ENCODE results near the gene DTNA.
"Not testable (repeated sequence)": the region's sequence is repeated elsewhere in the genome, so short reads cannot be mapped to it uniquely, and the experiment has no call there.

DTNA gene

GRCh38 chr18:34730774-34731173 lies 20.7 kb downstream of the DTNA start:
- in situ Hi-C loops (cut with MboI; ENCODE audit: low sequenced_read_pairs): no loop called here
- Histone ChIP-seq H3K4me1 (peaks cover 4% of the 10 kb centered on the region), H3K27me3 (ENCODE audit: low read depth) (no peaks in the 10 kb centered on the region), H3K4me3 (no peak overlapping the region), H3K36me3 (replicated peaks) (no peaks in the 10 kb centered on the region), H3K9me3 (no peaks in the 10 kb centered on the region; the same call in 1 of the 2 replicates)
- DNase-seq (ENCODE audit: low spot score in 2 of 2): no peak

GRCh38 chr18:34734056-34734455 lies 24.0 kb downstream of the DTNA start:
- H3K4me1 ChIP-seq: peaks cover 22% of the 10 kb centered on the region
- H3K36me3 ChIP-seq (replicated peaks): no peaks in the 10 kb centered on the region
- H3K27me3 ChIP-seq (ENCODE audit: low read depth): no peaks in the 10 kb centered on the region
- no peaks in the 10 kb centered on the region for H3K9me3 ChIP-seq
- no peak overlapping the region for H3K4me3 ChIP-seq
- no peak for DNase-seq (ENCODE audit: low spot score in 2 of 2)
- in situ Hi-C loops (cut with MboI; ENCODE audit: low sequenced_read_pairs): no loop called here

- H3K4me3 ChIP-seq; H3K27me3 ChIP-seq (ENCODE audit: low read depth); DNase-seq (ENCODE audit: low spot score in 2 of 2); H3K36me3 ChIP-seq (replicated peaks); H3K9me3 ChIP-seq; in situ Hi-C loops (cut with MboI; ENCODE audit: low sequenced_read_pairs): not testable (repeated sequence)
- H3K4me1 ChIP-seq: peaks cover 26% of the 10 kb centered on the region
Measured at GRCh38 chr18:34734526-34734925, 24.4 kb downstream of the DTNA start.

GRCh38 chr18:34738175-34738894 lies 28.2 kb downstream of the DTNA start:
- Histone ChIP-seq H3K36me3 (replicated peaks) (no peaks in the 10 kb centered on the region), H3K9me3 (no peaks in the 10 kb centered on the region), H3K27me3 (ENCODE audit: low read depth) (no peaks in the 10 kb centered on the region), H3K4me3 (no peak overlapping the region), H3K4me1 (peaks cover 28% of the 10 kb centered on the region)
- peak; percentile 72 to 84 for DNase-seq (ENCODE audit: low spot score in 2 of 2)
- in situ Hi-C loops (cut with MboI; ENCODE audit: low sequenced_read_pairs): no loop called here

- no peak for DNase-seq (ENCODE audit: low spot score in 2 of 2)
- in situ Hi-C loops (cut with MboI; ENCODE audit: low sequenced_read_pairs): no loop called here
- no peaks in the 10 kb centered on the region for H3K27me3 ChIP-seq (ENCODE audit: low read depth)
- H3K4me1 ChIP-seq: peaks cover 28% of the 10 kb centered on the region
- no peaks in the 10 kb centered on the region for H3K36me3 ChIP-seq (replicated peaks)
- H3K4me3 ChIP-seq: no peak overlapping the region
- no peaks in the 10 kb centered on the region for H3K9me3 ChIP-seq
Measured at GRCh38 chr18:34740101-34740500, 30.0 kb downstream of the DTNA start.

- H3K36me3 ChIP-seq (replicated peaks): no peaks in the 10 kb centered on the region
- in situ Hi-C loops (cut with MboI; ENCODE audit: low sequenced_read_pairs): no loop called here
- H3K9me3 ChIP-seq: no peaks in the 10 kb centered on the region
- no peak overlapping the region for H3K4me3 ChIP-seq
- no peak for DNase-seq (ENCODE audit: low spot score in 2 of 2)
- H3K4me1 ChIP-seq: peaks cover 28% of the 10 kb centered on the region
- H3K27me3 ChIP-seq (ENCODE audit: low read depth): no peaks in the 10 kb centered on the region
Measured at GRCh38 chr18:34740724-34741123, 30.6 kb downstream of the DTNA start.

GRCh38 chr18:34741401-34741800 lies 31.3 kb downstream of the DTNA start:
- in situ Hi-C loops (cut with MboI; ENCODE audit: low sequenced_read_pairs): no loop called here

GRCh38 chr18:34742891-34743341 lies 32.8 kb downstream of the DTNA start:
- Histone ChIP-seq H3K36me3 (replicated peaks) (no peaks in the 10 kb centered on the region), H3K27me3 (ENCODE audit: low read depth) (no peaks in the 10 kb centered on the region), H3K9me3 (no peaks in the 10 kb centered on the region), H3K4me1 (peaks cover 21% of the 10 kb centered on the region), H3K4me3 (no peak overlapping the region)
- no peak for DNase-seq (ENCODE audit: low spot score in 2 of 2)
- in situ Hi-C loops (cut with MboI; ENCODE audit: low sequenced_read_pairs): no loop called here

More at GRCh38 chr18:34741401-34741800, 31.3 kb downstream of the DTNA start:
- no peak for DNase-seq (ENCODE audit: low spot score in 2 of 2)
- peaks cover 28% of the 10 kb centered on the region for H3K4me1 ChIP-seq
- H3K36me3 ChIP-seq (replicated peaks): no peaks in the 10 kb centered on the region
- no peaks in the 10 kb centered on the region for H3K27me3 ChIP-seq (ENCODE audit: low read depth)
- H3K9me3 ChIP-seq: no peaks in the 10 kb centered on the region
- no peak overlapping the region for H3K4me3 ChIP-seq

GRCh38 chr18:34744569-34744968 lies 34.5 kb downstream of the DTNA start:
- Histone ChIP-seq H3K4me3 (no peak overlapping the region), H3K9me3 (no peaks in the 10 kb centered on the region), H3K36me3 (replicated peaks) (no peaks in the 10 kb centered on the region), H3K4me1 (peaks cover 4% of the 10 kb centered on the region), H3K27me3 (ENCODE audit: low read depth) (no peaks in the 10 kb centered on the region)
- in situ Hi-C loops (cut with MboI; ENCODE audit: low sequenced_read_pairs): no loop called here
- no peak for DNase-seq (ENCODE audit: low spot score in 2 of 2)

- H3K4me1 ChIP-seq: no peaks in the 10 kb centered on the region
- H3K9me3 ChIP-seq: no peaks in the 10 kb centered on the region
- DNase-seq (ENCODE audit: low spot score in 2 of 2): no peak
- H3K4me3 ChIP-seq: no peak overlapping the region
- no peaks in the 10 kb centered on the region for H3K36me3 ChIP-seq (replicated peaks)
- no peaks in the 10 kb centered on the region for H3K27me3 ChIP-seq (ENCODE audit: low read depth)
- in situ Hi-C loops (cut with MboI; ENCODE audit: low sequenced_read_pairs): no loop called here
Measured at GRCh38 chr18:34746614-34747013, 36.5 kb downstream of the DTNA start.

- Histone ChIP-seq H3K9me3 (no peaks in the 10 kb centered on the region), H3K27me3 (ENCODE audit: low read depth) (no peaks in the 10 kb centered on the region), H3K4me3 (no peak overlapping the region), H3K36me3 (replicated peaks) (no peaks in the 10 kb centered on the region), H3K4me1 (no peaks in the 10 kb centered on the region)
- in situ Hi-C loops (cut with MboI; ENCODE audit: low sequenced_read_pairs): no loop called here
- no peak for DNase-seq (ENCODE audit: low spot score in 2 of 2)
Measured at GRCh38 chr18:34749721-34750120, 39.6 kb downstream of the DTNA start.

GRCh38 chr18:34752056-34752455 lies 42.0 kb downstream of the DTNA start:
- Histone ChIP-seq H3K4me3 (no peak overlapping the region), H3K36me3 (replicated peaks) (no peaks in the 10 kb centered on the region), H3K27me3 (ENCODE audit: low read depth) (no peaks in the 10 kb centered on the region), H3K9me3 (no peaks in the 10 kb centered on the region), H3K4me1 (no peaks in the 10 kb centered on the region)
- no peak for DNase-seq (ENCODE audit: low spot score in 2 of 2)
- in situ Hi-C loops (cut with MboI; ENCODE audit: low sequenced_read_pairs): no loop called here

- no peaks in the 10 kb centered on the region for H3K27me3 ChIP-seq (ENCODE audit: low read depth)
- no peak for DNase-seq (ENCODE audit: low spot score in 2 of 2)
- H3K4me1 ChIP-seq: peaks cover 3% of the 10 kb centered on the region
- H3K36me3 ChIP-seq (replicated peaks): no peaks in the 10 kb centered on the region
- in situ Hi-C loops (cut with MboI; ENCODE audit: low sequenced_read_pairs): no loop called here
- no peak overlapping the region for H3K4me3 ChIP-seq
- no peaks in the 10 kb centered on the region for H3K9me3 ChIP-seq
Measured at GRCh38 chr18:34754300-34754699, 44.2 kb downstream of the DTNA start.

- in situ Hi-C loops (cut with MboI; ENCODE audit: low sequenced_read_pairs): no loop called here
- H3K36me3 ChIP-seq (replicated peaks): no peaks in the 10 kb centered on the region
- H3K9me3 ChIP-seq: no peaks in the 10 kb centered on the region
- peaks cover 3% of the 10 kb centered on the region for H3K4me1 ChIP-seq
- DNase-seq (ENCODE audit: low spot score in 2 of 2): no peak
- no peaks in the 10 kb centered on the region for H3K27me3 ChIP-seq (ENCODE audit: low read depth)
- no peak overlapping the region for H3K4me3 ChIP-seq
Measured at GRCh38 chr18:34757666-34758065, 47.6 kb downstream of the DTNA start.
